Karpas-422 (cell line): ENCODE results near the gene CD8B2. TPM values are rescaled to one million over a fixed set of nuclear protein-coding genes. Genes with fewer than 3 reads are reported as not detected.

Experiments used
- total RNA-seq: library from RNA; depleted of rRNA; stranded (reverse); fragments of >200 nt; shearing (Covaris generic); gene quantifications from 2 replicates; pipeline ENCODE4 v1.2.3, GENCODE V29; 2014; ENCODE audit warnings: low replicate concordance; rRNA removed

CD8B2 gene
- total RNA-seq, 1 experiment from 2014 or later = not detected

Other genes starting within 250 kb of the CD8B2 start
- gene RGPD3, start 19.0 kb upstream of the CD8B2 start, total RNA-seq = not detected in 2 replicates